Ovary (tissue), 3 donors: ENCODE results near the gene RBMS1.

Experiments used
- CTCF ChIP-seq, 3 donors: fragments of 450-650 bp in 2 of 3; fragments of 200-600 bp in 1 of 3; IDR thresholded peaks; one replicate each; pipeline versions ENCODE4 v1.5.1 to v1.8.0; 2016 to 2022; ENCODE audit warnings: antibody characterized with exemption in 3 of 3, mild to moderate bottlenecking in 1 of 3
- EP300 ChIP-seq: sonication (generic); formaldehyde crosslinking; IDR thresholded peaks from one replicate; pipeline ENCODE4 v1.6.1; 2017; ENCODE audit warnings: antibody characterized with exemption
- POLR2A ChIP-seq: fragments of 450-650 bp; IDR thresholded peaks from one replicate; pipeline ENCODE4 v1.6.1; 2017; ENCODE audit warnings: antibody characterized with exemption, mild to moderate bottlenecking, moderate library complexity
- donor health status: DM: no; HTN: no; CAD: no.

DNA sequence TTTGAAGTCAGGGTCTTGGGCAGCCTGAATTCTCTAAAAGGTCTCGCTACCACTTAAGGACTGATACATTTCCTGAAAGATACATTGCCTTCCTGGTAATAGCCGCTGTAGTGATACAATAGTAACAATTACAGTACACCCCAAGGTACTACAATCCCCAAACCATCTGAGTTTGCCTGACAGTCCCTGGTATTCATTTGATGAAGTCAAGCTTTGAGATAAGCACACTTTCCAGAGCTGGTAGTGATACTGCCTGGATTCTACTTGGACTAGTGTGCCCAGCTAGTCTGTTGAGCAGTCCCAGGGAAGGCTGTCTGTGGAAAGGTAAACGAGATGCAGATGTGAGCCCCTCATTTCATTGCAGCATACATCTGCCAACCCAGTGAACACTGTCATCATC is 269.1 kb downstream of the RBMS1 start:
- TF ChIP-seq EP300 (no peak), CTCF (IDR thresholded peaks at IDR 0.05) (no peak), POLR2A (no peak)
